GM19467 (cell line): ENCODE measurements around the gene CHCHD6.

ENCODE experiments used
- ATAC-seq: cut with Tn5 transposase; IDR thresholded peaks from one replicate; pipeline ENCODE4 v1.9.1; 2021; ENCODE audit warnings: mild to moderate bottlenecking, moderate library complexity; ENCODE audit not compliant: unreplicated experiment

The CHCHD6 gene

DNA sequence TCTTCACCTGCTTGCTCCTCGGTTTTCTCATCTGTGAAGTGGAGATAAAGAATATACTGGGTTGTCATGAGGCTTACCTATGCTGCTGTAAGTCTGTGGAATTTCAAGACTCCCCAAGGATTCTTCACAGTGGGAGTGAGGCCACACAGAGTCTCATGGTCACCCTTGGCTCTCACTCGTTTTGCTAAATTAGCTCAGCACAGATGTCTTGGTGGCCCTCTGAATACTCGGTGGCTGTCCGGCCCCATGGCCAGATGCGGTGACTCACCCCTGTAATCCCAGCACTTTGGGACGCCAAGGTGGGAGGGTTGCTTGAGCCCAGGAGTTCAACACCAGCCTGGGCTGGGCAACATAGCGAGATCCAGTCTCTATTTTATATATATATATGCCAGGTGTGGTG, 5.0 kb upstream of the CHCHD6 start:
- ATAC-seq: no peak

DNA sequence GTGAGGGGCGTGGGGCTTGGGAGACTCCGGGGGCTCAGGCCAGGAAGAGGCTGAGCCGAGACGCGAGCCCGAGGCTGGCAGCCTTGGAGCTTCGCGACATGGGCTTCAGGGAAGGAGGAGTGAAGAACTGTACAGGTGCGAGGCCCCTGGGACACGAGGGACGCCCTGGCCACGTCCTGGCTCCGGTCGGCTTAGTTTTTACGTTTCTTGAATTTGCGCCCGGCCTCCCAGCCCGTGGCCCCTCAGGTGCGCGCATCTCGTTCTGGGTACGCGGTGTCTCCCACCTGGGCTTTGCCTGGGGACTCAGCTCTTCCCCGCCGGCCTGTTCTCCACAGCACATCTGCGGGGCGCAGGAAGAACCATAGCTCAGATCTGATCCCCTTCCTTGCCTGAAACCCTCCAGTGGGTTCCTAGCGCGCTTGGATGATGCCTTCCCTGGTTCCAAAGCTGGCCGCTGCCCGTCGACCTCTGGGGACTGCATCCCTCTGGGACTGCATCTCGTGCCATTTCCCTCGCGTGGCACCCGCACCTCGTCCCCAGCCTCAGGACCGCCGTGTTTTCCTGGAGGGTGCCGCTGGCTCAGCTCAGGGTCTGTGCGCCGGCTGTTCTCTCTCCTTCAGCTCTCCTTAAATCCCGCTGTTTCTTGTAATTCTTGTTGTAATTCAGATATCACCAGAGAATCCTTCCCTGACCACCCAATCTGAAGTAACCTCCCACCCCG, 614 bp downstream of the CHCHD6 start:
- peak; percentile 13 for ATAC-seq

DNA sequence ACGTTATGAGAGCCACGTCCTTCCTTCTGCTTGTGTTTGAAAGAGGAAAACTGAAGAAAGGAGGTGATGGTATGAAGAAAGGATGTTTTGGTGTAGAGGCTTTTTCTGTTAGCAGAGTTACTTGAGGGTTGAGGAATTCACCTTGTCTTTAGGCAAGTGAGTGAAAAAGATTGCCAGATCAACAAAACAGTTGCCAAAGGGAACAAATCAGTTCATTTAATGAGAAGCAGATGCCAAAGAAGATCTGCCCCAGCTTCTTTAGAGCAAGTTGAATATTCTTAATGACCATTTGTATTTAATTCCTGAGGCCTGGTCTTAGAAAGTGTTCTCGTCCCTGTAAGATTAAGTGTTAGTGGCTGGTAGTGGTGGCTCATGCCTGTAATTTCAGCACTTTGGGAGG, 2.6 kb downstream of the CHCHD6 start:
- ATAC-seq: no peak

DNA sequence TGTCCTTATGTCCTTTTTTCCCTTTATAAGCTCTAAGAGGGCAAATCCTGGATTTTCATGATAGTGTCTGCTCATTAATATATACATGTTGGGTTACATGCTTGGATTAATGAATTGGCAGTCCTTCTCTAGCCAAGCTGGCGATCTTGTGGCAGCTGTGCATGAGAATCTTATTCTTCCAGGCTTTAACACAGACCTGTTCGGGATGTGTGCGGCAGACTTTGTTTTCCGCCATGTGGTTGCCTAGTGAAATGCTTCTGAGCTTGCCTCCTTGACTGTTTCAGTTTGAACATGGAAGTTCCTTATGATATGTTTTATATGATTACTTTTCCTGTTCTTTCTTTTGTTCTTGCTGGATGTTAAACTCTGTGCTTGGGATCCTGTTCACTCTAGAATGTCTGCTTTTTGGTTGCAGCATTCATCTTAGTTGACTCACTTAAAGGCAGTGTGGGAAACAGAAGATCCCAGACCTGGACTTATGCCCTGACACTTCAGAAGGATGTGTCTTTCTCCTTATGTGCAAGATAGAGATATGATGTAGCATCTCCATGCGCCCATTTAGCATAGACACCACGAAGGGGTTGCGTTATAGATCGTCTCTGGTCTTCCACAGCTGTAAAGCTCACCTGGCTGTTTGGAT, 7.2 kb downstream of the CHCHD6 start:
- ATAC-seq: no peak

DNA sequence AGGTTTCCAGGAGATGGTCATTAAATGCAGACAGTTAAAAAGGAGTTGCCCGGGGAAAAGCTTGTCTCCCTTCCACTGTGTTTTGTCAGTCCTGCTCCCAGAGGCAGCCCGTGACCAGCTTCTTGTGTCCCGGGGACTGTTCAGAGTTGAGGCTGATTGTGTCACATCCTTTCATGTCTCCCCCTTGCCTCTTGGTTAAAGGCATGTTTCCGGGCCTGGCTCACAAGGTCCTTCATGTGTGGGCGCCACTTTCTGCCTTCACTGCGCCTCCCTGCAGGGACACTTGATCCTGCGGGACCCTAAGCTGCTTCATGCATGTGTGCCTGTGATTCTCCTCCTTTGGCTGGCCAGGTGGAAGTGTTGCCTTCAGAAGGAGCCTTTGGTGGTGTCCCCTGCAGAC, 9.2 kb downstream of the CHCHD6 start:
- ATAC-seq: no peak

DNA sequence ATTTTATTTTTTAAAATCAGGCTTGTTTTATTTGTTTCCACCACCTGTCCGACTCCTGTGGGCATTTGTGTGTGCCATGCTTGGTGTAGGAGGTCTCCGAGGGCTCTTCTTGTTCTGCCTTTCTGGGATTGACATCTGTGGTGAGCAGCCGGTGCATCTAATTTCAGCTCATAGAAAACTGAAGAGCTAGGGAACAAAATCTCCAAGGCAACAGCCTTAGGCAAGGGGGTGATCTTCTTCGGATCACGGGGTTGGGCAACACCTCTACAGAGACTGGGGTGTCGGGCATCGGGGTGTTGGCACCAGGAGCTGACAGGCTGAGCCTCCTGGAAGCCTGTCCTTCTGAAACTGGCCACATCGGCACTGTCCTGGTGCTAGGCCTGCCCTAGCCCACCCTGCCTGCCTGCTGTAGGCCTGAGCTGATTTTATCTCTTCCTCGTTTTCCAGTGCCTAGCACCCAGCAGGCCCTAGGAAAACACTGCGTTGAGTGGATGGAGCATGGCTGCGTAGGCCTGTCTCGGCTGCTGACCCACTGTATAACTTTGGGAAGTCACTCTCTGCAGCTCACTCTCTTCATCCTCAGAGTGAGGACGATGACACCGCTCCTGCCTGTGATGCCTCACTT, 10.3 kb downstream of the CHCHD6 start:
- ATAC-seq: no peak

DNA sequence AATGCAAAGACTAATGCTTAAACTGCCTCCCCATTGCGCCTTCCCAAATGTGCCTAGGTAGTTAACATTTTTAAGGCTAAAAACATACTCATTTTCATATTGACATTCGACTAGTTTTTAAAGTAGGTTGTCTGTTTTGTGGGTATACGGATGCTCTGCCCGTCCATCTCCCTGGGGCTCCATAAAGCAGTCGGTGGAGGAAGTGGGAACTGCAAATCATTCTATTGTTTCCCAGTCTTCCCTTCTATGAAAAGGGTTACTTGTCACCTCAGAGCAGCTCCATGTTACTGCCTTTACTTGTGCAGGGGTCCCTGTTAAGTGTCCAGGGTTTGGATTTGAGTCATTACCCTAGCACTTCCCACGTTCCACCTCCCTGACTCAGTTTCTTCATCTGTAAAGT, 10.9 kb downstream of the CHCHD6 start:
- no peak for ATAC-seq

DNA sequence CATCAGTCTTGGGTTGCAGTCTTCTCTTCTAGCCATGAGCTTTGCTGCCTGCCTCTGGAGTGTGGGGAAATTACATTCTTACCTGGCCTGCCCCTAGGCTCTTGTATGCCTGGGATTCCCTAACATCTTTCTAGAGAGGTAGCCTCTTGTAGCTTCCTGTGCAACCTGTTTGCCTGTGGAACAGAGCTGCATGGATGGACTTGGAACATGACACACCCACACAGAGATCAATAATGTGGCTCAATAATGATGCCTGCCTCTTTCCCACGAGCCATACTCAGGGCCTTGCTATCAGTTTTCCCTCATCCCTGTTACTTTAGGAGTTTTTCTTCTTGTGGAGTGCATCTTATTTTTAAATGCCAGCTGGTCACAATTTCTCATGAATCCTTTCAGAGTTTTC, 11.4 kb downstream of the CHCHD6 start:
- no peak for ATAC-seq

DNA sequence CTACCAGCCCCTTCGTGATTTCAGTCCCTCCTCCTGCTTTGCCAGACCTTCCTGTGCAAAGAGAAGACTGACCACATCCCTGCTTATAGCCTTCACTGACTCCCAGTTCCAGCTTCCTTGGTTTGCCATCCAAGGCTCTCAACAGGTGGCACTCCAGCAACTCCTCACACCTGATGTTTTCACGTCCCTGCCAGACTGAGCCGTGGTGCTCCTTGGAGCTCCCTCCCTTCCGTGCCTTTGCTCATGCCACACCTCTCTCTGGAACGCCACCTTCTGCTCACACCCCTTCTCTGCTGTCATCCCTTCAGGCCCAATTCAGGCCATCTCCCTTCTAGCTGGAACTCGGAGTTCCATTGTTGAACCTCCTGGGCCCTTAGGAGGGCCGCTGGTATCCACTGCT, 12.0 kb downstream of the CHCHD6 start:
- no peak for ATAC-seq

DNA sequence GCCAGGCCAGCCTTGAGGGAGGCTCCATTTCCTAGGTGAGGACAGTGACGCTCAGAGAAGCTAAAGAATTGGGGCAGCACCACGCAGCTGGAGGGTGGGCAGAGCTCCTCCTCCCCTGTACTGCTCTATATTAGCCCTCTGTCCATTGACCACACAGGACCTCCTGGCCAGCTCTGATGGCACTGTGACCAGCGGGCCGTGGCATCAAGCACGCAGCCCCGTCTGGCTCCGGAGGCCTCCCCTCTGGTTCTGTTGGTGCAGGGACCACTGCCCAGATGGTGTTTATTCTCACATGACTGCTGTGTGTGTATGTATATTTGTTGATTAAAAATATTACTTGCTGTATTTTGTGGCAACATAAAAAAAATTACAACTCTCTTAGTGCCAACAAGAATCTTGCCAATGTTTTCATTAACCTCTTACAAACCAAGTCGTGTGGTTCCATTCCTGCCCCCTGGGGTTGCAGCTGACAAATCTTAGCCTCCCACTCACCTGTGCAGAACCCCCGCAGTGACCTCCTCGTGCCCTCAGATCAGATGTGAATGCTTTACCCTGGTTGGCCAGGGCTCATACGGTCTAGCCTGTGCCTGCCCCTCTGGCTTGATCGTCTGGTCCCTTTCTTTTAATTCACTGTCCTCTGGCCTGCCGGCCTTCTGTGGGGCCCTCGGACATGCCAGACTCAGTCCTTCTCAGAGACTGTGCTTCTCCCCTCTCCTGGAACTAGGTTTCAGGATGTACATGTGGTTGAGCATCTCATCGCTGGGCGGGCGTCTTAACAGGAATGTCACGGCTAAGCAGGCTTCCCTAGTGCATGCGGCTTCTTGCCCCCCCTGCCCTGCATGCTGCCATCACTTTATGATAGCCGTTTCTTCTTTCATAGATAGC, 14.8 kb downstream of the CHCHD6 start:
- ATAC-seq: no peak

DNA sequence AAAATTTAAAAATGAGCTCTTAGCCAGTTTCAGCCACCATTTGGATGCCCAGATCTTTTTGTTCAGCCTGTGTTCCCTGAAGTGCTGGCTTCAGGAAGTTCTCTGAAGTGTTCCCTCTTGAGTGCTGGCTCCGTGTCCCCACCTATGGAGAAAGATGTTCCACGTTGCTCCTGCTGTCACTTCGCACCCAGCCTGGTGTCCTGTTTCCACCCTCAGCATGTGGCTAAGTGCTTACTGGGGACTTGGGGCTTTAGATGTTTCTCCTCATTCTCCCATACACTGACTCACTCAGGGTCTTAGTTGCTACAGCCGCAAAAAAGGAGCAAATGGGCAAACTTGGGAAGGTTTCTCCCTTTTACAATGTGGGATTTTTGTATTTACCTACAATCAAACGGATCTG, 16.6 kb downstream of the CHCHD6 start:
- ATAC-seq: no peak

DNA sequence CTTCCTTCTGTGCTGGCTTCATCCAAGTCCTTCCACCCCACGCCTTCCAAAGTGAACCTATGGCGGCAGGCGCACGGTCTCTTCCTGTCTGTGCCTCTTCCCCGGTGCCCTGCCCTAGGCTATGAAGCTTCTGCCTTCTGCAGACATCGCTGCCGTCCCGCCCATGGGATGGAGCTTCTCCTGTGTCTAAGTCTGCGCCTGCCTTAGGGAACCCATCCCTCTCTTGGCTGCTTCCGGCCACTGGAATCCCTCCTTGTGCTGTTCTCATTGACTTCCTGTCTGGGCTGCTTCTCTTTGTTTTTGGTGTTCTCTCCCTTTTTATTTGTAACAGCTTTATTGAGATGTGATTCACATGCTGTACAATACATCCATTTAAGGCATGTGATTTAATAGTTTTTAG, 17.2 kb downstream of the CHCHD6 start:
- ATAC-seq: no peak

DNA sequence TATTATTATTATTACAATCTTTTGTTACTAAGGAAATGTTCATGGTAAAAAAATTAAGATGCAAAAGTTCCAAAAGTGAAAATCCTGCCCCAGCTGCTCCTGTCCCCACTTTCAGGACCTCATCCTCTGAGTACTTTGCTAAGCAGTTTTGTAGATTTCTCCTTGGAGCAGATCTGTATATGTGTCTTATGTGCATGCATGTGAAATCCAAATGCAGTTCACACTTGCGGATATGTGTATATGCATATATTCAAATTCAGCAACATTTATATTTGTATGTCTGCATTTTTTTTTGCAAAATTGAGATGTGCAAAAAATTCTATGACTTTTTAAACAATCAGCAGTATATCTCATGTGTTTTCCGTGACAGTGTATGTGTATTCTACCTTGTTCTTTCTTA, 19.2 kb downstream of the CHCHD6 start:
- no peak for ATAC-seq

DNA sequence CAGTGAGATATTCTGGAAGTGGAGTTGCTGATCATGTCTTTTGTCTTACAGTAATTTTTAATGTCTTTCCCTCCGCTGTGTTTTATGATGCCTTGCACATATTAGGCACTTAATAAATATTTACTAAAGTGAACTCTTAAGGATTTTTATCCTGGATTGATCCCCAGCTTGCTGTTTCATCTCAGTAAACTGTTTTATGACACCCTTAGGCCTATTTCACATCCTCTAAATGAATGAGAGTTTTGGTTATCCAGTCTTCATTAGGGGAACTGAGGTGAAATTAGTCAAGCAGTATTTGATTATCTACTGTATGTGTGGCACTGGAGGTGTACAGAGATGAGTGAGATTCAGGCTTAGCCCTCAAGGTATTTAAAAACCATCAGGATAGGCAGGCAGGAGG, 19.8 kb downstream of the CHCHD6 start:
- ATAC-seq: no peak

DNA sequence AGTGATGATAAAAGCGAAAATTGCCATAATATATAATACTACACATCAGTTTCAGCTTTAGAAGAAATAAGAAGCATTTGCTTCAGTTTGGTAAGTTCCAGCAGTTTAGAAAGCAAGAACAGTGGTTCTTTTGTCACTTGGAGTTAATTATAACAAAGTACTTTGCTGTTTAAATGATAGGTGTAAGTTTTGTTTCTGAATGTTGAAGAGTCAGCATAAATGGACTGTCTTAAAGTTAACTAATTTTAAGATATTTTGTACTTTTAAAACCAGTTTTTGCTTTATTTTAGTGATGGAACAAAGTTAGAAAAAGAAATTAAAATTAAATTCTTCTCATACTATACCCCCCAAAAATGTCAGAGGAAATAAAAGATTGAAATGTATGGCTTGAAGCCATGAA, 24.6 kb downstream of the CHCHD6 start:
- no peak for ATAC-seq

DNA sequence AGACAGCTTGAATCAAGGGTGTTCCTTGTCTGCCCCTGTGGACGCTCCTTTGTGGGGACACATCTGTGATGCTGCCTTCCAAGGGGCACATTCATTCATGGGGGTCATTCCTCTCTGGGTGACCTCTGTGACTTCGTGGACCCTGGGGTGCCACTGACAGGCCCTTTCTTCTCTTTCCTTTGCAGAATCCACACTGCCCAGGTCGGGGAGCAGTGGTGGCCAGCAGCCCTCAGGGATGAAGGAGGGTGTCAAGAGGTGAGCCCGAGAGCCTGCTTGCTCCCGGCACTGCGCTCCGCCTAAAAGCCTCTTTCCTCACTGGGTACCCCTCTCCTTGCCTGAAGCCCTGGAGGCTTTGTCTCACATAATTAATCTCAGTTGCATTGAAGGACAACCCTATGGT, 26.3 kb downstream of the CHCHD6 start:
- ATAC-seq: no peak

DNA sequence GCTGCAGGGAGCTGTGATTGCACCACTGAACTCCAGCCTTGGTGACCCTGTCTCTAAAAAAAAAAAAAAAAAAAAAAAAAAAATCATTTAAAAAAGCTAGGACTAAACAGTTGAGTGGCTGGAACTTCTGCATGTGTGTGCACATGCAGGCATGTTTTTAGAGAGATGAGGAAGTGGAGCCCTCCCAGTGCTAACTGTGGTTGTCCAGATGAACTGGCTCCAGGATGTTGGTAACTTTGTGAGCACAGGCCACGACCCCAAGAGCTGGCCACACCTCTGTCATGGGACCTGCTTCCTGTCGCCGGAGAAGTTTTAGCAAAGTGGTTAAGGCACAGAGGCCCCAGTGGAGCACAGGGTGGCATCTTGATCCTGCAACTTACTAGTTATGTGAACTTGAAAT, 27.0 kb downstream of the CHCHD6 start:
- no peak for ATAC-seq

DNA sequence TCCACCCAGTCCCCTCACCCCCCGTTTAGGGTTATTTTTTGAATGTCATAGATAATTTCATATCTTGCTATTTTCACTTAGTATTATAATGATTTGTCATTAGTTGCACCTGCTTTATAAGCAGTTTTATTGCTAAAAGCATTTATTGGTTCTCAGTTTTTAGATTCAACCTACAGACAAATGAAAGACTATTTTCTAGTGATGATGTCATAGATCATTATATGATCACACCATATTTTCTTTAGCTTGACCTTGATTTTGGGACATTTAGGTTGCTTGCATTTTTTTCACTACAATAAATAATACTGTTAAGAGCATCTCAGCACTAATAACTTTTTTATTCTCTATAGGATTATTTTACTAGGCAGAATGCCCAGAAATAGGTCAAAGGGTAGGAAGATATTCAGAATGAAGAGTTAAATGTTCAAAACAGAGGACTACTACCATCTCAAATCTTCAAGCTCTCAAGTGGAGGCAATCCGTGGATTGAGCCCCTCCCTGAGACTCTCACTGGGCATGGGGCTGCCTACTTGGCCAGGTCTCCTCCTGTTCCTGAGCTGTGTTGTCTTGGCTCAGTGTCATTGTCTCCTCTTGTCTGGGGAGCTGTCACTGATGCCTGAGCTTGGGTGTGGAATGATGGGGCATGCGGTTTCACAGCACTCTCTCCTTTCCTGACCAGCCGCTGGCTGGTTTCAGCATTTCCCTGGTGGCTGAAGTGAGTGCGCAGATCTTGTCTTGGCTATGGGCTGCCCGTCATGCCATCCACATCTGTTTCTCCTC, 28.4 kb downstream of the CHCHD6 start:
- ATAC-seq: no peak

DNA sequence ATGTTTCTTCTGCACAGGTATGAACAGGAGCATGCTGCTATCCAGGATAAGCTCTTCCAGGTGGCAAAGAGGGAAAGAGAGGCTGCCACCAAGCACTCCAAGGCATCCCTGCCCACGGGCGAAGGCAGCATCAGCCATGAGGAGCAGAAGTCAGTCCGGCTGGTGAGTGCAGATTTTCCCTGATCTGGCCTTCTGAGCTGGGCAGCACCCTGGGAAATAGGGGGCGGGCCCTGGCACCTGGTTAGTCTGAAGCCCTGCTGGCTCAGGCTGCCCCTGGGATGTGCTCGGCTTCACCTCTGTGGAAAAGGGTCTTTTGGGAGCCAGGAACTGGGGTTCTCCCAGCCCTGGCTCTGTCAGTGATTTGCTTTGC, 29.0 kb downstream of the CHCHD6 start:
- no peak for ATAC-seq

DNA sequence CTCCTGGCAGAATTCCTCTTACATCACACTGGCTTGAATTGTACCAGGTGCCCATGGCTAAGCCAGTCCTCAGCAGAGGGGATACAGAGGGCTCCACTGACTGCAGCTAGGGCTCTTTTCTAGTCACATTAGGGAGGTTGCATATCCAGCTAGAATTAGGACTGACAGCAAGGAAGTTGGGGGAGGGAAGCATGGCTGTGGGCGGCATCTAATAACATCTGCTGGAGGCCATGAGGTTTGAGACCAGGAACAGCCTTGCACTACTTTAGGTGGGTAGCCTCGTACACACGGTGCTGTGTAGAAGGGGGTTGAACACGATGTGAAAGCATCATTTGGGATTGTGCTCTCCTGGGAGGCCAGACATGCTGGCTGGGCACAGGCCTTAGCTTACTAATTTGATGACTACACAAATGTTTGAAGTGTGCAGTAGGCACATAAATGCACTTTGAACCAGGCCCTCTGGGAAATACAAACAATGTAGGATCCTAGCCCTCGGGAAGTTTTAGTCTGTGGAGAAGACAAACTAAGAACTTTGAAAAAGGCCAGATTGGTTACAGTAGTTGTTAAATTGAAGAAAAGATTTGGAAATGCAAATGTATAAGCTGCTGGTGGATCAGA, 30.2 kb downstream of the CHCHD6 start:
- ATAC-seq: no peak
